ENCODE measurements around the gene FHOD3.

DNA sequence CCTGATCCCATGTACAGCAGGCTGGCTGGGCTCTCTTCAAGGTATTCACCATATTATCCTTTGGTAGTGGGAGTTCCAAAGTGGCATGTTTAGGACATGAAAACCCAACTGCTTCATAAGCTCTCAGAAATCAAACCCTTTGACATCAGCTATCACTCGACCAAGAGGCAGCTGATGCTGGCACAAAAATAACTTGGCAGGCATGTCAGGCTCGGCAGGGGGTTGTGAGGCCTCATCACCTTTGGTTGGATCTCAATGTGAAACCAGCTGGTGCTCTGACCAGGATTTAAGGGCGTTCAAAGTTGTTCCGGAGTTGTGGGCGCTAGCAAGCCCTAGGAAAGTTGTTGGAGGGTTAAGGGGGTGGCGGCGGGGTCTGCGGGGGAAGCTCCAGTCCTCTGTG is 171.9 kb downstream of the FHOD3 start:
- TF ChIP-seq POLR2AphosphoS5 (IDR thresholded peaks at IDR 0.05; ENCODE audit: low read depth, low read length) (no peak), TAF1 (IDR thresholded peaks at IDR 0.05; ENCODE audit: borderline replicate concordance, insufficient read depth, low read length) (no peak)
- TF ChIP-seq, protein P1, sequence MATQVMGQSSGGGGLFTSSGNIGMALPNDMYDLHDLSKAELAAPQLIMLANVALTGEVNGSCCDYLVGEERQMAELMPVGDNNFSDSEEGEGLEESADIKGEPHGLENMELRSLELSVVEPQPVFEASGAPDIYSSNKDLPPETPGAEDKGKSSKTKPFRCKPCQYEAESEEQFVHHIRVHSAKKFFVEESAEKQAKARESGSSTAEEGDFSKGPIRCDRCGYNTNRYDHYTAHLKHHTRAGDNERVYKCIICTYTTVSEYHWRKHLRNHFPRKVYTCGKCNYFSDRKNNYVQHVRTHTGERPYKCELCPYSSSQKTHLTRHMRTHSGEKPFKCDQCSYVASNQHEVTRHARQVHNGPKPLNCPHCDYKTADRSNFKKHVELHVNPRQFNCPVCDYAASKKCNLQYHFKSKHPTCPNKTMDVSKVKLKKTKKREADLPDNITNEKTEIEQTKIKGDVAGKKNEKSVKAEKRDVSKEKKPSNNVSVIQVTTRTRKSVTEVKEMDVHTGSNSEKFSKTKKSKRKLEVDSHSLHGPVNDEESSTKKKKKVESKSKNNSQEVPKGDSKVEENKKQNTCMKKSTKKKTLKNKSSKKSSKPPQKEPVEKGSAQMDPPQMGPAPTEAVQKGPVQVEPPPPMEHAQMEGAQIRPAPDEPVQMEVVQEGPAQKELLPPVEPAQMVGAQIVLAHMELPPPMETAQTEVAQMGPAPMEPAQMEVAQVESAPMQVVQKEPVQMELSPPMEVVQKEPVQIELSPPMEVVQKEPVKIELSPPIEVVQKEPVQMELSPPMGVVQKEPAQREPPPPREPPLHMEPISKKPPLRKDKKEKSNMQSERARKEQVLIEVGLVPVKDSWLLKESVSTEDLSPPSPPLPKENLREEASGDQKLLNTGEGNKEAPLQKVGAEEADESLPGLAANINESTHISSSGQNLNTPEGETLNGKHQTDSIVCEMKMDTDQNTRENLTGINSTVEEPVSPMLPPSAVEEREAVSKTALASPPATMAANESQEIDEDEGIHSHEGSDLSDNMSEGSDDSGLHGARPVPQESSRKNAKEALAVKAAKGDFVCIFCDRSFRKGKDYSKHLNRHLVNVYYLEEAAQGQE (IDR thresholded peaks at IDR 0.05; ENCODE audit: insufficient read depth in 1 of 2, low read depth in 2 of 2, low read length in 2 of 2) = no peak

All from PFSK-1 (cell line).